ENCODE data around the gene EEF2KMT.
A peak's percentile ranks its signal among the peaks of the same experiment; 100 is the strongest.
"Not testable (repeated sequence)": the region's sequence is repeated elsewhere in the genome, so short reads cannot be mapped to it uniquely, and the experiment has no call there.

EEF2KMT gene, protein sequence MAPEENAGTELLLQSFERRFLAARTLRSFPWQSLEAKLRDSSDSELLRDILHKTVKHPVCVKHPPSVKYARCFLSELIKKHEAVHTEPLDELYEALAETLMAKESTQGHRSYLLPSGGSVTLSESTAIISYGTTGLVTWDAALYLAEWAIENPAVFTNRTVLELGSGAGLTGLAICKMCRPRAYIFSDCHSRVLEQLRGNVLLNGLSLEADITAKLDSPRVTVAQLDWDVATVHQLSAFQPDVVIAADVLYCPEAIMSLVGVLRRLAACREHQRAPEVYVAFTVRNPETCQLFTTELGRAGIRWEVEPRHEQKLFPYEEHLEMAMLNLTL

DNA sequence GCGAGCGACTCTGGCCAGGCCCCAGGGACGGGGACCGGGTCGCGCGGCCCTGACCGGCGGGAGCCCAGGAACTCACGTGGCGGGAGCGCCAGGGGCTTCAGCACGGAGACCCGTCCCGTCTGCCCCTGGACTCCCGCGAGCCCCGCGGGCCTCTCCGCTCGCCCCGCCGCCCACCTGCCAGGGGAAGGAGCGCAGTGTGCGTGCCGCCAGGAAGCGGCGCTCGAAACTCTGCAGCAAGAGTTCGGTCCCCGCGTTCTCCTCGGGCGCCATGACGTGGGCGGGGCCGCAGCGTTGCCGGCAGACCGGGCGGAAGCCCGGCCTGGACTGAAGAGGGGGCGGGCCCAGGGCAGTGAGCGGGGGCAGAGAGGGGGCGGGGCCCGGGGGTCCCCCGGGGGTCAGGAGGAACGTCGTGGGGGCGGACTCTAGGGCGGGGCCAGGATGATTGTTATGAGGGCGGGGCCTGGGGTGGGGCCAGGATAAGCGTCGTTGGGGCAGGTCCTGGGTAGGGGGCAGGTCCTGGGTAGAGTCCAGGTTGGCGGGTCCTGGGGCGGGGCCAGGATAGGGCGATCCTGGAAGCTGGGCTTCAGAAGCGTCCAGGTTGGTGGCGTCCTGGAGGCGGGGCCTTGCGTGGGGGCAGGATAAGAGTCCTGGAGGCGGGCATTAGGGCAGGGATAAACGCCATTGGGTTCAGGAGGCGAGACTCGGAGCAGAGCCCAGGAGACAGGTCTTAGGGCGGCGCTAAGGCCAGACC, at the start of gene EEF2KMT:
Gene EEF2KMT (minus strand): TSS at position 326 of the 751 bp plus-strand sequence. CDS start 56 bp downstream, at position 270.
- peak; percentile 91 for DNase-seq

DNA sequence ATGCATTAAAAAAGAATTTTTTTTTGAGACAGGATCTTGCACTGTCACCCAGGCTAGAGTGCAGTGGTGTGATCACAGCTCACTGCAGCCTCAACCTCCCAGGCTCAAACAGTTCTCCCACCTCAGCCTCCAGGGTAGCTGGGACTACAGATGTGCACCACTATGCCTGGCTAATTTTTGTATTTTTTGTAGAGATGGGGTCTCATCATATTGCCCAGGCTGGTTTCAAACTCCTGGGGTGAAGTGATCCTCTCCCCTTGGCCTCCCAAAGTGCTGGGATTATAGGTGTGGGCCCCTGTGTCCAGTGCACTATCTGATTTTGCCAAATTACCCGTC, 47.0 kb upstream of the EEF2KMT start:
- not testable (repeated sequence) for DNase-seq

DNA sequence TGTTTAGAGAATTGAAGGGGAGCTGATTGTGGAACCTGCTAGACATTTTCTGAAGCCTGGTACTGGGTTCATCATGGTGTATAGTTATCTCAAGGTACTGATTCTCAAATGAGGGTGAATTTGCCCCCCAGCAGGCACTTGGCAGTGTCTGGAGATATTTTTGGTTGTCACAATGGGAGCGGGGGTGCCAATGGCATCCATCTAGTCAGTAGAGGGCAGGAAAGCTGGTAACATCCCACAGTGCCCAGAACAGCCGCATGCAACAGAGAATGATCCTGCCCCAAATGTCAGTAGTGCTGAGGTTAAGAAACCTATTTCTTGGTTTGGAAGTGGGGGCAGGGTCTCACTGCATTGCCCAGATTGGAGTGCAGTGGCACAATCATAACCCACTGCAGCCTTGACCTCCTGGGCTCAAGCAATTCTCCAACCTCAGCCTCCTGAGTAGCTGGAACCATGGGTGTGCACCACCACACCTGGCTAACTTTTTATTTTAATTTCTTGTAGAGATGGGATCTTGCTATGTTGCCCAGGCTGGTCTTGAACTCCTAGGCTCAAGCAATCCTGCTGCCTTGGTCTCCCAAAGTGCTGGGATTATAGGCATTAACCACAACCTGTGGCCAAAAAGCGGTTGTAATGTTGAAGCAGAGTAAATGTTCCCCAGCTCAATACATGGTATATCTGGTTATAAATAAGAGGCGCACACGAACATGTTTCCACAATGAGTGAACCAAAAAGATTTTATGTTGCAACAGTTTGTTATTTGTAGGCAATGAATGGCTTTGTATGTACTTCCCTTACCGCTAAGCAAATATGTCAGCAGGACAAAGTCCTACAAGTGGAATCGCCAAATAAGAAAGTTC, 46.4 kb upstream of the EEF2KMT start:
- no peak for DNase-seq

DNA sequence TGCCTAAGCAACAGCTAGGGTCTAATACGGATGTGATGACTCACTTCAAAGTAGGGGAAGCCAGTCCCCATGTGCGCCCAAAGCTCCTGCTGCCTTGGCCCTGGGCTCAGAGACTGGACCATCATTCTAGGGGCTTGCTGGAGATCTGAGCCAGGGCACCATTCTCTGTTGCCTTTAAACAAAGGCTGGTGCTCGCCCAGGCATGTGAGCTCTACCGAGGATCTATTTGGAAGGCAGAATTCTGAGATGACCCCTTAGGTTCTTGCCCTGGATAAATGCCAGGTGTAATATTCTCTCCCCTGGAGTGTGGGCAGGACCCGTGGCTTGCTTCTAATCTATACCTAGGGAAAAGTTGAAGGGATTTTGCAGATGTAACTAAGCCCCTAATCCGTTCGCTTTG, 42.6 kb upstream of the EEF2KMT start:
- DNase-seq, result not testable (repeated sequence)

DNA sequence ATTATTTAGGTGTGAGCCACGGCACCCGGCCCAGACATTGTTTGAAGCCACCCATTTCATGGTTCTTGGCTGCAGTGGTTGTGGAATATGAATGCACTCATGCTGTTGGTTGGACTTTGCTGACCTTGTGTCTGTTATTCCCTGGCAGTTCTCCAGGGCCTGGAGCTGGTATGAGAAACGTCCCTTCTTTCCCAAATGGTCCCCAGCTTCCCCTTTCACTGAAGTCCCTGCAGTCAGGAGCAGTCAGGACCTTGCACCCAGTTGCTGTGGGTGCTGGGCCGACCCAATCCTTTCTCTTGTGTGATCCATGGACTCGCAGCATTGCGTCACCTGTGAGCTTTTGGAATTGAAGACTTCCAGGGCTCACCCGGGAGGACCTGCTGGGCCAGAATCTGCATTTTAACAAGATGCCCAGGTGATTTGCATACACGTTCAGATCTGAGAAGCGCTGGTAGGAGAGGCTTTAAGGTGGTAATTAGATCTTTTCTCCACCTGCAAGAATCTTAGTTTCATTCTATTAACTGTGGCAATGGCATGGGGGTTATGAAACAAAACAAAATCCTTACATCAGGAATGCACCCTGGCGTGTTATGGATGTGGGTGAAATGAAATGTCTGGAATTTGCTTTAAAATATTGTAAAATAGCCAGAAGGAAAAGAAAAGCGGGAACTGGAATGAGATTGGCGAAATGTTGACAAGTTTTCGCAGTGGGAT, 37.3 kb upstream of the EEF2KMT start:
- not testable (repeated sequence) for DNase-seq

DNA sequence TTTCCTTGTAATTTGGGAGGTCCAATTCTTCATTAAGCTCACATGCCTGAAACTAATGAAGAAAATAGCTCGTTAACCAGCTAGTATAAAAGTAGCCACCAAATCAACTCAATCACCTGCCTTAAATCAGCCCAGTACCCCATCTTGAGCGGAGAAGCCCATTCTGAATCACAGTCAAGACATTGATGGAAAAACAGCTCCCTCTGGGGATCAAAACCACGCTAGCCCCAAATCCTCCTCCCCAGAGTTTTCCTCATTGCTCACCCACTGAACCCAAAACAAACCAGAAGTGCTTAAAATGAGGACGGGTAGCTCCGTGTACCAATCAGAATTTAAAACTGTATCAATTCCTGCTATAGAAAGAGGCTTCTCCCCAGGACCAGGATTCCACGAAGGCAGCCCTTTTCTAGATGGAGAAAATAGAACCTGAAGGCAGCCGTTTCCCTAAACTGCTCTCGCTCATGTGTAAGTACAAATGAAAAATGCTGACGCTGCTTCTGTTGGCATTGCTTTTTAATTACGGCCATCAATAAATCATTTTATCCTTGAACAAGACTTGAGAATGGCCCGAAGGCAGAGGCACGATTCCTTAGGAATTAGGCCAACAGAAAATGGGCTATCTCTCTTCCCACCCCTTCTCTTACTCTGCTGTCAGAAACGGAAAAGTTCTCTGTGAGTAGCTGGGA, 35.5 kb upstream of the EEF2KMT start:
- DNase-seq, result not testable (repeated sequence)

DNA sequence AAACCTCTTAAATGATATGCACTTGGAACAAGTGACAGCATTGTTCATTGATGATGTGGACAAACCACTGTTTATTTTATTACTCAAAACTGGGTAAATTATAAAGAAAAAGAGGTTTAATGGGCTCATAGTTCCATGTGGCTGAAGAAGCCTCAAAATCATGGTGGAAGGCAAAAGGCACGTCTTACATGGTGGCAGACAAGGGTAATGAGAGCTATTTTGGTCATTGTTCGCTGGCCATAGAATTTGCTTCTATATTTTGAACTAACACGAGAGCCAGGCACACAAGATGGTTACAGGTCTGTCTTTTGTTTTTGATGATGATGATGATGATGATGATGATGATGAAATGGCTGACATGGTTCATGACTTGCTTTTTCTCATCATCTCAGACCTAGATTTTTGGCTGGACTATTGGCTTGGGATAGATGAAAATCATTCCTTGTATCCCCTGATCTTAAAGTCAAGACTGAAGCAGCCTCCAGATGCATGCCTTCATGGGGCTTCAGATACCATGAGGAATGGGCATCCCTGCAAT, 33.9 kb upstream of the EEF2KMT start:
- DNase-seq, result not testable (repeated sequence)

DNA sequence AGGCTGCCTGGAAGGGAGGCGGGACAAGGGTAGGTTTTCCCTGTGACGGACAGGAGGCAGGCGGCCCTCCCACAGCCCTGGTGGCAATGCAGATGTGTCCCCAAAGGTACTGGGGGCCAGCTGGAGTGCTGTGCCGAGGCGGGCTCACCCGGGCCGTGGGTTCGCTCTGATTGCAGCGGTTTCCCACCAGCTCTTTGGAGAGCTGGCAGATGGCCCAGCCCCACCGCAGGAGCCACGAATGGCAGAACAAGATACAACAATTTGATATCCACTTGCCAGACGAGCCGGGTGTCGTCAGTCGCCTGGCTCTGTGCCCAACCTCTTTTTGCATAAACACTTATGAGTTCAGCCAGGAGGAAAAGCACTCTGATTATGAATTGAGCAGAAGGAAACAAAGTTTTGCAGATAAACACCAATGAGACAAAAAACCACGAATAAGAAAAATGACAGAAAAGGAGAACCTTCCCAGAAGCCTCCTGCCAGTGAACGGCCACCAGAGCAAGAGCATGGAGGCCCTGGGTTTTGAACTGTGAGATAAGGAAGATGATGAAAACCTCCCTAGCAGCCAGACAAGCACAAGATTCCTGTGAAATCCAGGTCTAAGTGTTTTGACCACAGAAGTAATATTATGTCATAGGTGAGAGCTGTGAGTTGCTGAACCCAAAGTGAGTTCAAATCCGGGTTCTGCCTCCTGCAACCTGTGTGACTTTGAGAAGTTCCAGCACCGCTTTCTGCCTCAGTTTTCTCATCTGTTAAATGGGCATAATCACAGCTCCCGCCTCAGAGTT, 19.9 kb upstream of the EEF2KMT start:
- DNase-seq, result not testable (repeated sequence)

DNA sequence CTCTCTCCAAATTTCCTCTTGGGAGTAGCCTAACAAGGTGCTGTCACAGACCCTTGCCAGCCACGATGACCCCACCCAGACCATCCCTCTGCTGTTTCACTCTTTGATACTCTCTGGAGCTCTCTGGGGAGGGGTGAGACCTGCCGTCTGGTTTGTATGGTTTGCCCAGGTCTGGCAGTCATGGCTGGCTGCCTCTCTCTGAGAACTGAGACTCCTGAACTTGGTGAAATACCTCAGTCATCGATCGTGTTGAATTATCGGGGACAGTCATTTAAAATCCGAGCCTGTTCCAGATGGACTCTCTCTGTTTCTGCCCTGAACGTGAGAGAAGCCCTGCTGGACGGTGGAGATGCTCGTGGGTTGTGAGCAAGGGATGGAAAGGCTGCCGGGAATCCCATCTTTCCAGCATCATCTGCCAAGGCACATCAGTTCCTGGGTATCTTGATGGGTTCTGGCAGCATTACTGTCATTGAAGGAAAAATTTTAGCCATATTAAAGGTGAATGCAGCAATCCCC, 19.2 kb upstream of the EEF2KMT start:
- not testable (repeated sequence) for DNase-seq

DNA sequence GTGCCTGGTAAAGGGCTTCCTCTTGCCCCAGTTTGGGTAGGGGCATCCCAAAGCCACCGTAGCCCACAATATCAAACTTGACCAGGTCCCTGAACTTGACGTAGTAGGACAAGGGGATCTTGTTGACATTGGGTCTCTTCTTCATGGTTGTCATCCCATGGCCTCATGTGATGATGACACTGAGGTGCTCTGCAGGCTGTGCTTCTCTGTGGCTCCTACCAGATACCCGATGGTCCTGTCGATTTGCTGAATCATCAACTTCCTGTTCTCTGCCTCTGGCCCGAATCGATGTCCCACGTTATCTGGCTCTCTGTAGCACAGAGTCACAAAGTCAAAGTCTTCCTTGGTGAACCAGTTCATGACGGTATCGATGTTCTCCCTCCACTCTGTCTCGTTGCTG, 13.3 kb upstream of the EEF2KMT start:
- not testable (repeated sequence) for DNase-seq

DNA sequence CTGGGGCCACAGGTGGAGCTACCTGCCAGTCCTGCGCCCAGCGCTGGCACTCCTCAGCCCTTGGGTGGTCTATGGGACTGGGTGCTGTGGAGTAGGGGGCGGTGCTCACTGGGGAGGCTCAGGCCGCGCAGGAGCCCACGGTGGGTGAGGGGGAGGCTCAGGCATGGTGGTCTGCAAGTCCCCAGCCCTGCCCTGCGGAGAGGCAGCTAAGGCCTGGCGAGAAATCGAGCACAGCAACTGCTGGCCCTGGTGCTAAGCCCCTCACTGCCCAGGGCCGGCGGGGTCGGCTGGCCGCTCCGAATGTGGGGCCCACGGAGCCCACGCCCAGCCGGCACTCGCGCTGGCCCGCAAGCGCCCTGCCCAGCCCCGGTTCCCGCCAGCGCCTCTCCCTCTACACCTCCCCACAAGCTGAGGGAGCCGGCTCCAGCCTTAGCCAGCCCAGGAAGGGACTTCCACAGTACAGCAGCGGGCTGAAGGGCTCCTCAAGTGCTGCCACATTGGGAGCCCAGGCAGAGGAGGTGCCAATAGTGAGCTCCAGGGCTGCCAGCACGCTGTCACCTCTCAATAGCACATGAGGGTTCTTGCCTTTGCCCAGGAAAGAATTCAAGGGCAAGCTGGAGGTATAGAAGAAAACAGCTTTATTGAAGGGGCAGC, 11.0 kb upstream of the EEF2KMT start:
- DNase-seq, result no peak

DNA sequence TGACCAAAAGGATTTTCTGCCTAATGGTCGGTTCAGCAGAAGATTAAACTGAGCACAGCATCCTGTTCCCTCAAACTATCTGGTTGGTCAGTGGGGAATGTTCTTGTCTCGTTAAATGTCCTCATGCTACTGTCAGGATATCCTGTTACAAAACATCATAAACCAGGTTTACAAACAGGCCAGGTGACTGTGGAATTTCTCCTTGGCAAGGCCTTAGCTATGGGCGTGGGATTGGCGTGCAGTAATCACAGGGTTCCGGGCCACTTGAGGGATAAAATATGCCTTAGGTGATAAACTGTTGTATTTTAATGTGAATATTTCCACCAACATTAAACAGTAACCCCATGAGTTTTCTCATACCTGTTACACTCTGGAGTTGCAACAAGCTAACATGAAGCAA, 7.4 kb upstream of the EEF2KMT start:
- not testable (repeated sequence) for DNase-seq

DNA sequence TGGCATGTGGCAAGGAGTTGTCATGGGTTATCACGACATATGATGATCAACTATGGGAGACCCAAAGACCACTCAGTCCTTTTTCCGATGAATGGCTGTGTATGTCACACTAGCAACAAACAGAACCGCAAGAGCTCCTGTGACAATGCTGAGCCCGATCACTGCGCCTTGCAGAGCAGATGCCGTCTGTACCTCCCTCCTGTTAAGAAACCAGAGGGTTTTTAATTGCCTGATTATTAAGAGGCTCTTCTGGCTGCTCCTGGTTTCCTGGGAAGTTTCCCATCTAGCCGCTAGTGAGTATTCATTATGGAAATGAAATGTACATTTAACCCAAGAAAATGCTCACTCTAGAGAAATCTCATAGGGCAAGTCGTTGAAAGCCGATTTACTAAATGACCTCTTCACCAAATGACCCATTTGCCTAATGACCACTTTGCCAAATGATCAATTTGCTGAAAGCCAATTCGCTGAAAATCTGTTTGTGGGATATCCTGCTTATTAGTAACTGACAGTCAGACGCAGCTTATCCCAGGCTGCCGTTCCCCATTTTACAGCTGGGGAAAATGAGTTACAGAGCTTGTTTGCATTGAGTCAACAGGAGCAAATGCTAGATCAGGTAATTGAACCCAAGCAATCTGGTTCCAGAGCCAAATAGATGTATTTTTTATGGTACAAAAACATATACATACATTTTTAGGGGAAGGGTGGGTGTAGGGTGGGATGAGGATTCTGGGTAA, 5.9 kb upstream of the EEF2KMT start:
- DNase-seq, result not testable (repeated sequence)

DNA sequence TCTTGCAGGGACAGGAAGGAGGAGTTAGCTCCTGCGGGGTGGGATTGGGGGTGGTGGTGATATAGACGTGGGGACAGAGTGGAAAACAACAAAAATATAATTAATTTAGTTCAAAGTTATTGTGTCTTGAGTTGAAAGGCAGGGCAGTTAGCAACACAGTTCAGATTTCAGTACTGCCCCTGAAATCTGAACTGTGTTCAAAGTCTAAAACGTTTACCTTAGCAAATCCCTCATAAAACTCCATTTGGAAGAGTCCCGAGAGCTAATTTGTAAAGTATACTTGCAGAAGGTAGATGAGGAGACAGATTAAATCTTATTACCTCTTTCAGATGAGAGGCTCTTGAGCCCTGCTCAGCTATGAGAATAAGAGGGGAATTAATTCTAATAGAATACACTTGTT, 1.6 kb upstream of the EEF2KMT start:
- not testable (repeated sequence) for DNase-seq

DNA sequence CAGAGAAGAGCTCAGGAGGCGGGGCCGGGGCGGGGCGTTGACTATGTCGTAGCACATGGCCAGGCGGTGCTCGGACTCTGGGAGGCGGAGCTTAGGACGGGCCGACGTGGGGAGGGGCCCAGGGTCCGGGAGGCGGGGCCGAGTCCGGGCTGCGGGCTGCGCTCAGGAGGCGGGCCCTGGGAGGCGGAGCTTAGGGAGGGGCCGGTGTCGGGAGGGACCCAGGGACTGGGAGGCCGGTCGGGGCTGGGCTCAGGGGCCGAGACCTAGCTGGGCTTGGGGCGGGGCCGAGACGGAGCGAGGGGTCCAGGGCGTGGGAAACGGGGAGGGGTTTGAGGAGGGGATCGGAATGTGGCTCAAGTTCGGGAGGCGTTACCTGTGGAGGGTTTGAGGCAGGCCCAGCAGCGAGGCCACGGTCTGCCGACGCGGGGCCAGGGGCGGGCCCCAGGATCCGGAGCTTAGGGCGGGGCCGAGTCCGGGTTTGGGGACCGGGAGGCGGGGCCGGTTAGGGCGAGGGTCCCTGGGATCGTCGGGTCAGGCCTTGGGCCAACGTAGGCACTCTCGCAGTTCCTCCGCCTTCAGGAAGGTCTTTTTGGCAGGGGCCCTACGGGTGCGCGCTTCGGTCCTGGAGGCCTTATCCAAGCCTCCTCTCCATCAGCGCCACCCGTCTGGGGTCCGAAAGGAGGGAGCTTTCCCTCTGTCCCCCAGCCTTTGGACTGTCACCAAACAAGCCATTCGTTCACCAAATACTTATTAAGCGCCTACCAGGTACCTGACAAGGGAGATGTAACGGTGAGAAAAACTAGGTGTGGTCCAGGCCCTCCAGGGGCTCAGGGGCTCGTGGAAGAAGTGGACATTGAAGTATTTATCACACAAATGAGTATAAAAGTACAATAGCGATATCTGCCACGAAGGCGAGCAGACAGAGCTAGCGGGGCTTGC, 895 bp upstream of the EEF2KMT start:
- DNase-seq, result peak; percentile 96

DNA sequence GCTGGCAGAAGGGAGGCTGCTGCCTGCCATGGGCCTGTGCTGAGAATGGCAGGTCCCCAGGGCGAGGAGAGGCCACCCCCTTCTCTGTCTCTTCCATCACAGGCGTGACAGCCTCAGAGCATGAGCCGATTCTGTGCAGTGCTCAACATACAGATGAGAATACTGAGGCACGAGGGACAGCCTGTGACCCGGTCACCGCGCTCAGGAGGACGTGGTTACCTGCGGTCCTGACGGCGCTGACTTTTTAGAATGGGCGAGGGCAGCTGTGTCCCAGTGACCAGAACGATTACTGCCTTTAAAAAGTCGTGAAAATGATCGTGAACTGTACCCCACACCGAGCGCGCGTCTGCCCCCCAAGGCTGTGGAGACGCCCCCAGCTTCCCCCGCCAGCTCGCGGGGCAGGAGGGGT, 530 bp downstream of the EEF2KMT start:
- DNase-seq, result peak; percentile 38

DNA sequence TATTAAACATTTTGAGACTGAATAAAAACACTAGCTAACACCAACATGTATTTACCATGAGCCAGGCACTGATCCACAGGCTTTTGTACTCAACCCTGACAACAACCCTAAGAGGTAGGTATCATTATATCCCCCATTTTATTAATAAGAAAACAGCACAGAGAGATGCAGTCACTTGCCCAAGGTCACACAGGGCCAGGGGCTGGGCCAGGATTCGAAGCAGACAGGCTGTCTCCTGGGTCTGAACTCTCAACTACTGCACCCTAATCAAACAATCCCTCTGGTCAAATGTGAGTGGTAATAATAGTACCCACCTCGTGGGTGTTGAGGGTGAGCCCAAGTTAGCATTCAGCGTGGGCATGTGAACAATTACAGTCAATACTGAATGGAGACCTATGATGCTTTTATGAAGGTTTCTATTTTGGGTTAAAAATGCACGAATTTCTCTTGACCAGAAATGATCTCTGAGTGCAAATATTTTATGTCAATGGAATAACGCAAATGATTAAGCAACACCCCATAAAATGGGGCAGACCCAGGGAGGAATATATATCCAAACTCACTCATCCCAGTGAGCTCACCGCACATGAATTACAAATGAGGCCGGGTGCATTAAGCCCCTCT, 1.0 kb downstream of the EEF2KMT start:
- not testable (repeated sequence) for DNase-seq

Measured in stimulated activated CD4-positive, alpha-beta T cell treated with anti-CD3 and anti-CD28 coated beads, Interleukin-12 subunit alpha, Interleukin-12 subunit beta, amount 100 ng/mL, for 4 hours (primary cell).